Endothelial cell of umbilical vein (primary cell): ENCODE data around the gene CCNJ.

Experiments used
- CTCF ChIP-seq, 2 donors: IDR thresholded peaks; 1 replicate in 1 of 2; 2 replicates in 1 of 2; pipeline ENCODE4 v1.5.1; 2011; ENCODE audit warnings: low read length in 2 of 2, mild to moderate bottlenecking in 2 of 2, moderate library complexity in 2 of 2, control low read depth in 1 of 2, inconsistent platforms in 1 of 2, low read depth in 1 of 2; ENCODE audit not compliant: insufficient read depth in 1 of 2; ENCODE audit errors: extremely low read depth in 1 of 2
- EZH2 ChIP-seq: IDR thresholded peaks from 2 replicates; pipeline ENCODE4 v1.6.1; 2012; ENCODE audit warnings: borderline replicate concordance, low read depth, mild to moderate bottlenecking, moderate library complexity, low read length, inconsistent platforms; ENCODE audit not compliant: severe bottlenecking
- JUN ChIP-seq: IDR thresholded peaks from 2 replicates; pipeline ENCODE4 v1.6.1; 2011; ENCODE audit warnings: borderline replicate concordance, low read depth; ENCODE audit not compliant: insufficient read length, insufficient read depth
- MAX ChIP-seq: IDR thresholded peaks from 2 replicates; pipeline ENCODE4 v1.6.1; 2011; ENCODE audit not compliant: insufficient read depth, insufficient read length
- MYC ChIP-seq: IDR thresholded peaks from one replicate; pipeline ENCODE4 v1.6.1; 2011; ENCODE audit warnings: mild to moderate bottlenecking, low read depth, low read length
- POLR2AphosphoS5 ChIP-seq: IDR thresholded peaks from 2 replicates; pipeline ENCODE4 v1.6.1; 2012; ENCODE audit warnings: low read depth, mild to moderate bottlenecking, control low read depth, low read length, moderate library complexity; ENCODE audit not compliant: insufficient read depth

GRCh38 chr10:96072674-96073073 lies 29.3 kb downstream of the CCNJ start:
- TF ChIP-seq JUN, result peak; percentile 31
- TF ChIP-seq MYC, result no peak
- no peak for TF ChIP-seq CTCF (IDR thresholded peaks at IDR 0.05; ENCODE audit: extremely low read depth in 1 of 2, insufficient read depth in 1 of 2, low read depth in 1 of 2, low read length in 2 of 2)
- no peak for TF ChIP-seq EZH2
- no peak for TF ChIP-seq MAX
- peak; percentile 66 for TF ChIP-seq POLR2AphosphoS5
